D341Med (cell line): ENCODE results near the gene AGFG1.

Source experiments
- DNase-seq: peaks from one replicate; pipeline ENCODE4 v3.0.0; 2012; ENCODE audit warnings: low spot score

AGFG1 gene

GRCh38 chr2:227471924-227472264 is at the start of gene AGFG1:
TSS of gene AGFG1 (plus strand) at chr2:227472156. CDS start at chr2:227472422, 266 bp downstream.
- DNase-seq = peak; percentile 93

GRCh38 chr2:227423656-227424499 is 48.1 kb upstream of the AGFG1 start:
- no peak for DNase-seq

- DNase-seq = no peak
Observed at GRCh38 chr2:227428731-227429285, 43.1 kb upstream of the AGFG1 start.

- no peak for DNase-seq
Observed at GRCh38 chr2:227430639-227431038, 41.3 kb upstream of the AGFG1 start.

DNA sequence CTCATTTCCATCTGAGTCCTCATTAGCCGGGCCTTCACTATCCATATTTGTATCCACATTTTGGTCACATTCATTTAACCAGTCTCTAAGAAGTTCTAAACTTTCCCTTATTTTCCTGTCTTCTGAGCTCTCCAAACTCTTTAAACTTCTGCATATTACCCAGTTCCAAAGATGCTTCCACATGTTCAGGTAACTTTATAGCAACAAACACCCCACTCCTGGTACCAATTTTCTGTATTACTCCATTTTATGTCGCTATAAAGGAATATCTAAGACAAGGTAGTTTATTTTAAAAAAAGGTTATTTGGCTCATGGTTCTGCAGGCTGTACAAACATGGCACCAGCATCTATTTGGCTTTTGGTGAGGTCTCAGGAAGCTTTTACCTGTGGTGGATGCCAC is 38.8 kb upstream of the AGFG1 start:
- no peak for DNase-seq

DNA sequence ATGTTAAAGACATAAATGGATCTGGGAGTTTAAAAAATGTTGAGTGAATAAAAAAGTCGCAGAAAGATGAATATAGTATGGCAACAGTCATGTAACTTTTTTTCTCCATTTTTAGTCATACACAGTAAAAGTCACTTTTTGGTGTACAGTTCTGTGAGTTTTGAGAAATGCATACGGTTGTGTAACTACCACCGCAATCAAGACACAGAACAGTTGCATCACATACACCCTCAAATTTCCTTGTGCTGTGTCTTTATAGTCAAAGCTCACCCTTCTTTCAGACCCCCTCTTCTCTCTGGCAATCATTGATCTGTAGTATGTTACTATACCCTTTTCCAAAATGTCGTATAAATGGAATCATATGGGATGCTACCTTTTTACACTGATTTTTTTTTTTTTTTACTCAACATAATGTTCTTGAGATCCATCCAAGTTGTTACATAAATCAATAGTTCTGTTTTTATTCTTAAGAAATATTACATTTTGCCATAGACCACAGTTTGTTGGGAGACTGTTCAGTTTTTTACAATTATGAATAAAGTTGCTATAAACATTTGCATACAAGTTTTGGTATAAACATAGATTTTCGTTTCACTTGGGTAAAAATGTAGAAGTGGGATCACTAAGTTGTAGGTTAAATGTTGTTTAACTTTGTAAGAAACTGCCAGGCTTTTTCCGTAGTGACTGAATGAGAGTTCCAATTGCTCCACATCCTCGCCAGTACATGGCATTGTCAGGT is 35.4 kb upstream of the AGFG1 start:
- DNase-seq = no peak

DNA sequence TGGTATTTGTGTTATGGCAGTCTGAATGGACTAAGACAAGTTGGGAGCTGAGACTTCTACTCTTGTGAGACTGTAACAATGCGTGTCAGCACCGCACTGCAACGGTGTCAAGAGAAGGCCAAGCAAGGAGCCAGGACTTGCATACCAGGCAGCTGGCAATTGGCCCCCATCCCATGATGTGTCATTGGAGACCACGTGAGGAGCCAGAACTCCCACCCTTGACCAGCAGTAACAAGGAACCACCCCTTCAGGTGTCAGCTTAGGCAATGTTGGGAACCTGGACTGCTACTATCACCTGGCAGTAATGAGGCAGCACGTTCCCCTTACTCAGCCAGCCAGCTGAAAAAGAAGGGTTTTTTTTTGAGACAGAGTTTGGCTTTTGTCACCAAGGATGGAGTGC is 32.7 kb upstream of the AGFG1 start:
- no peak for DNase-seq

GRCh38 chr2:227442639-227443038 is 29.3 kb upstream of the AGFG1 start:
- no peak for DNase-seq

DNA sequence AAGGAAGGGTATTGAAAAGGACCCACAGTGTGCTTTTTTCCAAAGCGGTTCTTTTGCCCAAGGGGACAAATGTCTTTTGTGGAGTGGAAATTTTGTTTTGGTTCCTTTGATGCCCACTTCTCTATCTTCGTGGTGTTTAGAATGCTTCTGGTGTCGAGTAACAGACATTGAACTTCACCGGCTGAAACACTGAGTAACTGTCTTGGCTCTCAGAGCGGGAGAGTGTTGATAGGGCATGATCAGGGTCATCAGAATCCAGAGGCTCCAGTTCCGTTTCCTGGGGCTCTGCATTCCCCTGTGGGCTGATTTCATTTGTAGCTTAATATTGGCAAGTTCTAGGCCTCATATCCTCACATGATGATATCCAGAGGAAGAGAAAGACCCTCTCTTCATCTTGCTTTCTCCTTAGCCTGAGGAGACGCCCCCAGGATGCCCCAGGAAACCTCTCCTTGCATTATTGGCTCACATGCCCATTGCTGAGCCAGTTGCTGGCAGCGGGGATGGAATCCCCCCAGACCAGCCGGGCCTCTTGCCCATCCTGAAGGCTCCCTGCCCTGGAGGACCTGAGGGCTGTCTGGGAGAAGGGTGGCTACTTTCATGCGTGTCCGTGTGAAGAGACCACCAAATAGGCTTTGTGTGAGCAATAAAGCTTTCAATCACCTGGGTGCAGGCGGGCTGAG is 27.9 kb upstream of the AGFG1 start:
- no peak for DNase-seq

- no peak for DNase-seq
Observed at GRCh38 chr2:227447606-227448005, 24.4 kb upstream of the AGFG1 start.

- no peak for DNase-seq
Observed at GRCh38 chr2:227450311-227450841, 21.6 kb upstream of the AGFG1 start.

DNA sequence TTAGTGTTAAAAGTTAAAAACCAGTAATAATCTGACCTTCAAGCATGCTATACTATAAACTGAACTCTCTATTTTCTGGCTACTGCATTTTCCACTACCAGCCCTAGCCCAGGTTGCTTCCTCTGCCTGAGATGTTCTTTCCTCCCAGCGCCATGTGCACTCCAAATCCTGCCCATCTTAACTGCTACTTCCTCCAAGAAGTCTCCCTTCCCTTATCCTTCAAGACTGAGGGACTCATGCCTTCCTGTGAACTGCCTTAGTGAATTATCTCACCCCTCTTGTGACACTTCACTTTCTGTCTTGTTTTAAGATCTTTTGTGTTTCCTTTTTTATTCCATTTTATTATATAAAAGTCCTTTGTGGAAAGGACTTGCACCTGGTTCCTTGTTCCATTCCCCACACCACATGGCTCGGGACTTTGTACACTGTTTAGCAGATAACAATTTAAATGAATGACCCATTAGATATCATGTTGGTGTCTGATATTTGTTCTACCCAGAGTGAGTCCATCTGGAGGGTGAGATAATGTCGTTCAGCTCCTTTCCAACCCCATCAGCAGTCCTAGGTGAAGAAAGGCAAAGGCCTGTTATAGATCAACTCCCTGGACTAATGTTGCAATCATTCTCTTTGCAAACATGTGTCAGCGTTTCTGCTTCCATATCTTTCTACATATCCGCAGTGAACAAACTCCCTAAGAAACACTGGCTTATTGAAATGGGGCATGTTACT is 20.9 kb upstream of the AGFG1 start:
- no peak for DNase-seq

DNA sequence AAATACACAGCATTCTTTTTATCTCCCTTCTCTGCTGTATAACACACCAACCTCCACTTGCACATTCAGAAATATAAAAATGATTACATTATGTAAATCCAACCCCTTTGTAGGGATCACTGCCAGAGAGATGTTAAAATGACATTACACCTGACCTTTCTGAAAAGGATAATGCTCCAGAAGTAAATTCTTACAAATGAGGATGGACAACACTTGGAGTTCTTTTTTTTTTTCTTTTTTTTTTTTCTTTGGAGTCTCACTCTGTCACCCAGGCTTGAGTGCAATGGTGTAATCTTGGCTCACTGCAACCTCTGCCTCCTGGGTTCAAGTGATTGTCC is 20.3 kb upstream of the AGFG1 start:
- no peak for DNase-seq

GRCh38 chr2:227453810-227454209 is 18.1 kb upstream of the AGFG1 start:
- DNase-seq = no peak

DNA sequence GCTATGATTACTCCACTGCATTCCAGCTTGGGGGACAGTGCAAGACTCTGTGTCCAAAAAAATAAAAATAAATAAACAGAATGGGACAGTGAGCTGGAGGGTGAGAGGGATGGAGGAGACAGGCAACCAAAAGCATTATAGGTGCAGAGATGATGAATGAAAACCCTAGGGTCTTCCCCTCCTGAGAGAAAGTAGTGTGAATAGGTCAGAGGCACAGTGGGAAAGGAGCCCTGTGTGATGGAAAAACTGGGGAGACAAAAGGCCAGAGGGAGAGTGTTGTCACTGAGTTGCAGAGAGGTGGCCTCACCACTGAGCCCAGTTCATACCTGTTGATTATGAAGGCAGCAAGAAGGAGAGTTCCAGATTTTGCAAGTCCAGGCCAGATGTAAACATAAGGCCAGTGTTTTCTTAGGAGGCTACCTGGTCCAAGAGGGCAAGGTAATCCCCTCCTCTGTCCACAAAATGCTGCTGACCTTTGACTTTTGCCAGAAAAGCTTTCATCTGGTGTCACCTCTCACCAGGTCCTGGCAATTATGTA is 17.6 kb upstream of the AGFG1 start:
- DNase-seq = no peak

DNA sequence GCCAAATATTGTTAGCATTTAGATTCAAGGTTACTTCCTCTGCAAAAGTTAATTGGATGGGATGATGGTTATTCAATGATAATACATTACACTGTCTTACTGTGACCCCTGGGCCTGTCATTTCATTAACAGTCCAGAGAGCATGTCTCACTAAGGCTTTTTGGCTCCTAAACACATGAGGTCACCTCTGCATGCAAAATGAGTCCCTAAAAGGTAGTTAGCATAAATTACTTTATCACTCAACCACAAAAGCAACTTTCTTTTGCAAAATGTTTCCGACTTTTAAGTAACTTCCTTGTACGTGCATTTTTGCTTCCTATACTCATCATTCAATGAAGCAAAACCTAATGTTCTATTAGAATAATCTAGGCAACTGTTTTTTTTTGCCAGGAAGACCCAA is 16.8 kb upstream of the AGFG1 start:
- no peak for DNase-seq

DNA sequence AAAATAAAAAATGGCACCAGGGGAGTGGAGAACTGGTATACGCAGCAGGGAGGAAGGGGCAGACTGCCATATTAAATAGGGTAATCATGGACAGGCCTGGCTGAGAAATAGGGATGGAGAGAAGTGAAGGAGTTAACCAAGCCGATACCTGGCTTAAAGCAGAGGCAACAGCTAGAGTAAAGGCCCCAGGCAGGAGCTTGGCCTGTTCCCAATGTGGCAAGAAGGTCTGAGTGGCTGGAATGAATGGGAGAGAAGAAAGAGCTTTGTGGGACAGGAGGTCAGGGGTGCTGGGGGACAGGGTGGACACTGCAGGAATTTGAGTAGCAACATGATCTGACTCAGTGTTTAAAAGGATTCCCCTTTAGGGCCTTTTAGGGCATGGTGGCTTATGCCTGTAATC is 15.9 kb upstream of the AGFG1 start:
- DNase-seq = no peak

GRCh38 chr2:227456772-227457171 is 15.2 kb upstream of the AGFG1 start:
- DNase-seq = no peak

- no peak for DNase-seq
Observed at GRCh38 chr2:227460070-227460485, 11.9 kb upstream of the AGFG1 start.

- no peak for DNase-seq
Observed at GRCh38 chr2:227460833-227461232, 11.1 kb upstream of the AGFG1 start.

DNA sequence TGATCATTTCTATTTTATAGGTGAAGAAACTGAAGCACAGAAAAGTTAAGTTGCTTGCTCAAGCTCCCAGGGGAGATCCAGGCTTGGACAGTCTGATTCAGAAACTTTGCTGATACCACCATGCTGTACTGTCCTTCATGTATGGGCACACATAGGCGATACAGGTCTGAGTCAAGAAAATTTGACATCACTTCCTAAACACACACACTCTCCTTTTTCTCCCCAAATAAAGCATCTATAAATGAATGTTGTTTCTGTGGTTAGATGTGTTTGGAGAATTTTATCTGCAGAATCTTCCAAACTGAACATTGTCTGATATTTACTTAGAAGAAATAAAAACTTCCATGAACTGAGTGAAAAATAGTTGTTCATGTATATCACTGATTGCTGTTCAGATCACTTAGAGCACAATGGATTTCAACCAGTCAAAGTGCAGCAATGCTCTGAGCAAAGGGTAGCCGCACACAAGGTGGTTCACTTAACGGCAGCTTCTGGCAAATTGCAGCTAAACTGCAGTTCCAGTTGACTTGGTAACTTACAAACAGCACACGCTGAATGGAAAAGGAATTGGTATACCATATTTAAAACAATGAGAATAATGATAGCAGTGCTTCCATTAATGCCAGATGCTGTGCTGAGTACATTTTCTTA is 10.0 kb upstream of the AGFG1 start:
- no peak for DNase-seq
